Activated CD8-positive, alpha-beta memory T cell treated with anti-CD3 and anti-CD28 coated beads, Interleukin-2, amount 10 ng/mL, durations not matched to agents 7 days and 5 days (primary cell): ENCODE measurements around the gene BCL6B. TPM values are rescaled to one million over a fixed set of nuclear protein-coding genes. Genes with fewer than 3 reads are reported as not detected.
"Not testable (repeated sequence)": the region's sequence is repeated elsewhere in the genome, so short reads cannot be mapped to it uniquely, and the experiment has no call there.

Experiments
- ATAC-seq: fragments of 150-1000 bp; cut with Tn5 transposase; one replicate; pipeline ENCODE4 v1.10.0; 2021; ENCODE audit warnings: moderate library complexity
- CTCF ChIA-PET: fragments of 350-600 bp; sonication (Branson Sonifier 250); formaldehyde crosslinking; loops from one replicate; lab custom pipeline; 2021; ENCODE audit warnings: antibody characterized with exemption; lab: Charles Lee
- DNase-seq: peaks from one replicate; pipeline ENCODE4 v3.0.0-alpha.2; 2020
- H3K27ac Mint-ChIP-seq: one replicate; pipeline ENCODE4 v1.8.0; 2021; ENCODE audit warnings: mild to moderate bottlenecking, mixed read lengths
- H3K27me3 Mint-ChIP-seq: one replicate; pipeline ENCODE4 v1.8.0; 2021; ENCODE audit warnings: mixed read lengths
- H3K36me3 Mint-ChIP-seq: one replicate; pipeline ENCODE4 v1.8.0; 2021; ENCODE audit warnings: mild to moderate bottlenecking, mixed read lengths
- H3K4me1 Mint-ChIP-seq: one replicate; pipeline ENCODE4 v1.8.0; 2021; ENCODE audit warnings: mixed read lengths
- H3K4me3 Mint-ChIP-seq: one replicate; pipeline ENCODE4 v1.8.0; 2021; ENCODE audit warnings: mild to moderate bottlenecking, moderate library complexity, mixed read lengths
- H3K9me3 Mint-ChIP-seq: one replicate; pipeline ENCODE4 v1.8.0; 2022; ENCODE audit warnings: low read depth, mixed read lengths
- total RNA-seq, 2 experiments: library from RNA; stranded (reverse); gene quantifications; one replicate each; pipeline ENCODE4 v1.2.3, GENCODE V29; 2021

Gene BCL6B
- total RNA-seq, 2 experiments from 2014 or later = 0.85 to 6.7 TPM

- DNase-seq = peak; percentile 61
- peaks cover 56% of the 10 kb centered on the region for H3K4me1 Mint-ChIP-seq
These were observed 19.8 kb downstream of the BCL6B start for GRCh38 chr17:7042501-7043181.

DNA sequence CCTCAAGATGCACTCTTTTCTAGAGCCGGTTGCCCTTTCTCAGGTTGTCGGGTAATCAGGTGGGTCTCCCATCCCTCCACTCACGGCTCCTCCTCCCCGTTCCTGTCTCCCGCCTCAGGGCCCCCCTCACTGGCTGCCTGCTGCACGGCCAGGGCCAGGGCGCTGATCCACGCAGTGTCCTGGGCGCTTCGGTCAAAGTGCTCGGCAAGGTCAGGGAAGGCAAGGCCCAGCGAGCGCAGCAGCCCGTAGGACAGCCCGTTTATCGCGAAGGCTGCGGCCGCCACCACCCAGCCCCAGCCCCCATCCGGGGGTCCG is 20.3 kb downstream of the BCL6B start:
- CTCF ChIA-PET = interaction anchor here (4.3 to 9.9 kb wide), 2 partner anchors 95 to 135 kb away, joined by 41 to 253 read pairs; partner anchors contain the start of gene ASGR1
- peaks cover 10% of the 10 kb centered on the region for H3K27me3 Mint-ChIP-seq
- peaks cover 53% of the 10 kb centered on the region for H3K4me1 Mint-ChIP-seq
- peaks cover 5% of the 10 kb centered on the region for H3K36me3 Mint-ChIP-seq
- ATAC-seq (peak; percentile 14), DNase-seq (no peak)
- peak overlapping the region; percentile 70 for H3K4me3 Mint-ChIP-seq
- no peaks in the 10 kb centered on the region for H3K9me3 Mint-ChIP-seq
- no peak overlapping the region for H3K27ac Mint-ChIP-seq

More at GRCh38 chr17:7042501-7043181, 19.8 kb downstream of the BCL6B start:
- Mint-ChIP-seq H3K27me3 (peaks cover 10% of the 10 kb centered on the region), H3K36me3 (peaks cover 7% of the 10 kb centered on the region), H3K4me3 (peak overlapping the region; percentile 70), H3K27ac (peak overlapping the region; percentile 68), H3K9me3 (no peaks in the 10 kb centered on the region)
- CTCF ChIA-PET = interaction anchor here (1.3 to 9.9 kb wide), 4 partner anchors 9 to 136 kb away, joined by 6 to 253 read pairs (median 26); partner anchors contain the start of gene ASGR1
- ATAC-seq = peak; percentile 50

- H3K36me3 Mint-ChIP-seq = peaks cover 2% of the 10 kb centered on the region
- H3K9me3 Mint-ChIP-seq = no peaks in the 10 kb centered on the region
- DNase-seq (no peak), ATAC-seq (peak; percentile 5)
- H3K27ac Mint-ChIP-seq = no peak within 1 kb of the TSS
- H3K4me1 Mint-ChIP-seq = peaks cover 49% of the 10 kb centered on the region
- CTCF ChIA-PET = interaction anchor here (1.3 to 9.9 kb wide), 4 partner anchors 8 to 253 kb away, joined by 3 to 253 read pairs (median 31); partner anchors contain the start of genes ASGR1 and SLC16A13
- H3K27me3 Mint-ChIP-seq = peaks cover 10% of the 10 kb centered on the region
- peak within 1 kb of the TSS; percentile 70 for H3K4me3 Mint-ChIP-seq
These were observed 20.8 kb downstream of the BCL6B start, which contains the start of gene SLC16A11 for GRCh38 chr17:7043497-7044198. Gene SLC16A11, minus strand, starts transcription at chr17:7044092. Its CDS starts 579 bp downstream, at chr17:7043513.

DNA sequence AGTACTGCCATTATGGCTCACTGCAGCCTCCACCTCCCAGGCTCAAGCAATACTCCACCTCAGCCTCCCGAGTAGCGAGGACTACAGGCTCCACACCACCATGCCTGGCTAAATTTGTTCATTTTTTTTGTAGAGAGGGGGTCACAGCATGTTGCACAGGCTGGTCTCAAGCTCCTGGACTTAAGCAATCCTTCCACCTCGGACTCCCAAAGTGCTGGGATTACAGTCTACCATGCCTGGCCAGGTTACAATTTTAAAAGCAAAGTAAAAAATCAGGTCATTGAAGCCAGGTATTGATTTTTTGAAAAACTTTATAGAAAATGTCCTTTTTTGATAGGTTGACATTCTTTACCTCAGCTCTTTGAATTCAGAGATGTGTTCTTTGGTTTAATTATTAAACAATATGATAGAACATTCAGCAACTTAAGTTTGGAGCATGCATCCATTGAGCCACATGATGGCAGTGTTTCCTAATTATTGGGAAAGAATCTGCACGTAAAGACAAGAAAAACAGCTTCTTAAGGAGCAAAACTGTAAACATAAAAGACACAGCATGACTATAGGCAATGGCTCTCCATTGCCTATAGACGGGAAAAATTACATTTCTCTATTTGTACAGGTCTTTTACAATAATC is 22.8 kb downstream of the BCL6B start:
- peaks cover 10% of the 10 kb centered on the region for H3K27me3 Mint-ChIP-seq
- CTCF ChIA-PET = interaction anchor here (0.7 to 9.9 kb wide), 36 partner anchors 8 to 391 kb away, joined by 3 to 253 read pairs (median 4); partner anchors contain the start of genes ACADVL, ASGR1, BCL6B and DLG4
- peaks cover 39% of the 10 kb centered on the region for H3K4me1 Mint-ChIP-seq
- H3K9me3 Mint-ChIP-seq = no peaks in the 10 kb centered on the region
- peak overlapping the region; percentile 89 for H3K4me3 Mint-ChIP-seq
- DNase-seq (peak; percentile 68), ATAC-seq (peak; percentile 11)
- H3K36me3 Mint-ChIP-seq = no peaks in the 10 kb centered on the region
- H3K27ac Mint-ChIP-seq = peak overlapping the region; percentile 89

DNA sequence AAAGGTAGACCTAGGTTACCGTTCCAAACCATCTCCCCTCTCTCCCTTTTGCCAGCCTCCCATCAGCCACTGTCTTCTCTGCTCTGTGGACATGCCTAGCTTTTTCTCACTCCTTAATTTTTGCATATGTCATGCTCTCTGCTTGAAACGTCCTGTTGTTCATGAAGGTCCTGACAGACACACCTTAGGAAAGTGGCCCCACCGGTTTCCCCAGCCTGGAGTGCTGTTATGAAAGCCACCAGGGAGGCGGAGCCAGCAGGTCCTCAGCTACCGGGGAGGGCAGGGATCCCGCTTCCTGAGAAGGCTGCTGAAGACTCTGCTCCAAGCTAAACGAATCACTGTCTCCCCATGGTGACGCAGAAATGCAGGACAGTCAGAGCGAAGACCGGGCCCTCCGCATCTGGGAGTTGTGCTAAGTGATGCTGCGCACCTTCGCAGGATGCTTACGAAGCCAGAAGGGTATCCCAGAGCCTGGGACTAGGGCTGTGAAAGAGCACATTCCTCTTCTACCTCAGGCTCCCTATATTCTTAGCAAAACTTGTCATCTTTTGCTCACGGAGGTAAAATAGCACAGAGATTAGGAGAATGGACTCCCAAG is 23.4 kb downstream of the BCL6B start:
- H3K4me1 Mint-ChIP-seq = peaks cover 39% of the 10 kb centered on the region
- peak overlapping the region; percentile 89 for H3K4me3 Mint-ChIP-seq
- peak; percentile 62 for DNase-seq
- CTCF ChIA-PET = interaction anchor here (0.8 to 9.9 kb wide), 36 partner anchors 8 to 390 kb away, joined by 3 to 253 read pairs (median 4); partner anchors contain the start of genes ACADVL, ASGR1, BCL6B and DLG4
- H3K36me3 Mint-ChIP-seq = no peaks in the 10 kb centered on the region
- H3K27ac Mint-ChIP-seq = peak overlapping the region; percentile 89
- ATAC-seq = peak; percentile 31
- no peaks in the 10 kb centered on the region for H3K9me3 Mint-ChIP-seq
- H3K27me3 Mint-ChIP-seq = peaks cover 10% of the 10 kb centered on the region

GRCh38 chr17:7046725-7047397 is 24.0 kb downstream of the BCL6B start:
- H3K27ac Mint-ChIP-seq = peak overlapping the region; percentile 89
- CTCF ChIA-PET = interaction anchor here (0.7 to 9.9 kb wide), 27 partner anchors 8 to 389 kb away, joined by 3 to 253 read pairs (median 5); partner anchors contain the start of genes ASGR1 and BCL6B
- H3K27me3 Mint-ChIP-seq = peaks cover 10% of the 10 kb centered on the region
- DNase-seq (peak; percentile 91), ATAC-seq (peak; percentile 18)
- not testable (repeated sequence) for H3K9me3 Mint-ChIP-seq, H3K36me3 Mint-ChIP-seq
- peak overlapping the region; percentile 89 for H3K4me3 Mint-ChIP-seq
- peaks cover 34% of the 10 kb centered on the region for H3K4me1 Mint-ChIP-seq

DNA sequence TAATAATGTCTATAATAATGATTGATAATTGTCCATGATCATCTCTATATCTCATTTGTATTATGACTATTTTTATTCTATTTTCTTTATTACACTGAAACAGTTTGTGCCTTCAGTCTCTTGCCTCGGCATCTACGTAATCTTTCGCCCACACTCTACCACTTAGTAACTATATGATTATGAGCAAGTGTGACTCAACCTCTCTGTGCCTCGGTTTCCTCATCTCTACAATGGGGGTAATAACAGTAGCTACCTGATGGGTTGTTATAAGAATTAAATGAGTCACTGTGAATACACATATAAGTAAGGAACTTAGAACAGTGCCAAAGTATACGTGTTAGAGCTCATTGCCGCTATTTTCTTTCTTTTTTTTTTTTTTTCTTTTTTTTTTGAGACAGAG is 24.7 kb downstream of the BCL6B start:
- peak; percentile 42 for DNase-seq
- H3K27me3 Mint-ChIP-seq = peaks cover 10% of the 10 kb centered on the region
- no peak for ATAC-seq
- H3K27ac Mint-ChIP-seq = no peak overlapping the region
- H3K36me3 Mint-ChIP-seq = no peaks in the 10 kb centered on the region
- peaks cover 28% of the 10 kb centered on the region for H3K4me1 Mint-ChIP-seq
- H3K4me3 Mint-ChIP-seq = no peak overlapping the region
- no peaks in the 10 kb centered on the region for H3K9me3 Mint-ChIP-seq
- CTCF ChIA-PET = interaction anchor here (0.7 to 9.9 kb wide), 5 partner anchors 22 to 130 kb away, joined by 3 to 253 read pairs (median 6); partner anchors contain the start of genes ASGR1 and BCL6B

DNA sequence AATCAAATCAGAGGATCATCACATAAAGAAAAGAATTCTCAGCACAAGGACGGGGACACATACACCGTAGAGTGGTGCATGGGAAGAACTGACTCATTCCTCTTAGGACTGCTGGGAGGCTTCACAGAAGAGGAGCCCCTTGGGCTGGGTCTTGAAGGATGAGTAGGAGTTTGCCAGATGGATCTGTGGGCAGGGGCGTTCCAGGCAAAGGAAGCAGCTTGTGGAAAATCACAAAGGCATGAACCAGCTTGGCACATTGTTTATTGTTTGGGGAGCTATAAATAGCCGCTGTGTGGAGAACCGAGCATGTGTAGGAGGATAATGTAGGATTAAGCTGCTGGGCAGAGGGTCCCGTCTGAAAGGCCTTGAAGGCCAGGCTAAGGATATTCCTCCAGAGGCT is 26.1 kb downstream of the BCL6B start:
- Mint-ChIP-seq H3K4me1 (peaks cover 20% of the 10 kb centered on the region), H3K27me3 (peaks cover 7% of the 10 kb centered on the region), H3K27ac (no peak overlapping the region), H3K9me3 (no peaks in the 10 kb centered on the region), H3K36me3 (no peaks in the 10 kb centered on the region), H3K4me3 (no peak overlapping the region)
- ATAC-seq = no peak
- CTCF ChIA-PET = interaction anchor here (6.2 to 9.9 kb wide), 2 partner anchors 89 to 129 kb away, joined by 35 to 253 read pairs; partner anchors contain the start of gene ASGR1
- DNase-seq = no peak

- CTCF ChIA-PET = interaction anchor here (1.0 to 6.2 kb wide), 7 partner anchors 9 to 246 kb away, joined by 3 to 65 read pairs (median 11); partner anchors contain the start of gene ASGR1
- not testable (repeated sequence) for H3K36me3 Mint-ChIP-seq, DNase-seq, H3K27ac Mint-ChIP-seq, H3K4me3 Mint-ChIP-seq, H3K27me3 Mint-ChIP-seq, ATAC-seq, H3K9me3 Mint-ChIP-seq
- H3K4me1 Mint-ChIP-seq = peaks cover 20% of the 10 kb centered on the region
These were observed 27.7 kb downstream of the BCL6B start for GRCh38 chr17:7050583-7050982.

DNA sequence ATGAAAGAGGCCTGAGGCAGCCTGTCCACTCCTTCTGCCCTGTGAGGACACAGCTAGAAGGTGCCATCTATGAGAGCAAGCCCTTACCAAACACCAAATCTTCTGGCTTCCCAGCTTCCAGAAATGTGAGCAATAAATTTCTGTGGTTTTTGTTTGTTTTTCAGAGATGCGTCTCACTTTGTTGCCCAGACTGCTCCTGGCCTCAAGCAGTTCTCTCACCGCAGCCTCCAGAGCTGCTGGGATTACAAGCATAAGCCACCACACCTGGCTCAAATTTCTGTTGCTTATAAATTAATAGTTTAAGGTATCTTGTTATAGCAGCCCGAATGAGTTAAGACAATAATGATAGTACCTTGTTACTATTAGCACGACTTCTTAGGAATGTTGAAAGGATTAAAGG is 33.5 kb downstream of the BCL6B start:
- CTCF ChIA-PET = interaction anchor here (1.3 to 3.8 kb wide), 3 partner anchors 10 to 81 kb away, joined by 3 to 14 read pairs (median 10); no protein-coding TSS in a partner anchor
- H3K9me3 Mint-ChIP-seq = no peaks in the 10 kb centered on the region
- no peaks in the 10 kb centered on the region for H3K4me1 Mint-ChIP-seq
- ATAC-seq = no peak
- H3K36me3 Mint-ChIP-seq = no peaks in the 10 kb centered on the region
- no peak overlapping the region for H3K4me3 Mint-ChIP-seq
- peaks cover 4% of the 10 kb centered on the region for H3K27me3 Mint-ChIP-seq
- H3K27ac Mint-ChIP-seq = no peak overlapping the region
- no peak for DNase-seq

DNA sequence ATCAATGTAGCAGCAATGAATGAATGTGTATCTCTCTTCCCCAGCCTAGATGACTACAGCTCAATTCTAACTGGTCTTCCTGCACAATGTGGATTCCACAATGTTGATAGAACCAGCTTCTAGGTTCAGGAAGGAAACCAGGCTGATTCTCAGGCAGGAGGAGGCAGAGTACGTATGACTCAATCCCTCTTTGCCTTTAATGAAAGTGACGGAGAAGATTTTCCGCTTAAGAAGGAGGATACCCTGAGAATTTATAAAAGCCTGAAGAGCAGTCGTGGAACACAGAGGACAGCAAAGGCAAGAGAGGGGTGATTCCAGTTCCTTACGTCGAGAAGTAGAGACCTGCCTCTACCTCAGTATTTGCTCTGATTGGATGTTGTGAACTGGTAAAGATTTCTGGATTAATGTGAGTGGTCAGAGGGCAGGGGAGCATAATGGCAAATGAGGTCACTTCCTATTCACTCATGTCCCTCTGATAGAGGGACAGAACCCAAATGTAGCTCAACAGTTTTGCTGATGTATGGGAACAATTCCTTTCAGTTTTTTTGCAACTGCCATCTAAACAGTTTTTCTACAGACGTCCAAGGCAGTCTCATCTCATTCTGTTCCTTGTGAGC is 36.1 kb downstream of the BCL6B start:
- peaks cover 10% of the 10 kb centered on the region for H3K27me3 Mint-ChIP-seq
- H3K4me1 Mint-ChIP-seq = no peaks in the 10 kb centered on the region
- H3K27ac Mint-ChIP-seq = no peak overlapping the region
- no peaks in the 10 kb centered on the region for H3K36me3 Mint-ChIP-seq
- H3K4me3 Mint-ChIP-seq = no peak overlapping the region
- CTCF ChIA-PET = interaction anchor here (0.7 to 1.3 kb wide), 3 partner anchors 13 to 74 kb away, joined by 3 read pairs; no protein-coding TSS in a partner anchor
- no peaks in the 10 kb centered on the region for H3K9me3 Mint-ChIP-seq
- DNase-seq (no peak), ATAC-seq (no peak)
